GM19452 (cell line): ENCODE data around the gene PRR13.
"Not testable (repeated sequence)": the region's sequence is repeated elsewhere in the genome, so short reads cannot be mapped to it uniquely, and the experiment has no call there.

Experiments
- ATAC-seq: cut with Tn5 transposase; IDR thresholded peaks from one replicate; pipeline ENCODE4 v1.9.1; 2021; ENCODE audit not compliant: unreplicated experiment

Gene PRR13

DNA sequence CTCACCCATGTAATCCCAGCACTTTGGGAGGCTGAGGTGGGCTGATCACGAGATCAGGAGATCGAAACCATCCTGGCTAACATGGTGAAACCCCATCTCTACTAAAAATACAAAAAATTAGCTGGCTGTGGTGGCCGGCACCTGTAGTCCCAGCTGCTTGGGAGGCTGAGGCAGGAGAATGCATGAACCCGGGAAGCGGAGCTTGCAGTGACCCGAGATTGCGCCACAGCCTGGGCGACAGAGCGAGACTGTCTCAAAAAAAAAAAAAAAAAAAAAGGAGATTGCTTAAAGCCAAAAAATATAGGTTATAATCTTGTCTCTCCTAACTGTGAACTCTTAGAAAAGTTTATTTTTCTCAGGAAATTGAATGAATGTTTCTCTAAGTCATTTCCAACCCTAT is 6.2 kb upstream of the PRR13 start:
- ATAC-seq: not testable (repeated sequence)

DNA sequence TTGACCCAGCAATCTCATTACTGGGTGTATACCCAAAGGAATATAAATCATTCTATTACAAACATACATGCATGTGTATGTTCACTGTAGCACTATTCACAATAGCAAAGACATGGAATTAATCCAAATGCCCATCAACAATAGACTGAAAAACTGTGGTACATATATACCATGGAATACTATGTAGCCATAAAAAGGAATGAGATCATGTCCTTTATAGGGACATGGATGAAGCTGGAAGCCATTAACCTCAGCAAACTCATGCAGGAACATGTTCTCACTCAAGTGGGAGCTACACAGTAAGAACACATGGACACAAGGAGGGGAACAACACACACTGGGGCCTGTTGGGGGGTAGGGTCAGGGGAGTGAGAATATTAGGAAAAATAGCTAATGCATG is 2.0 kb upstream of the PRR13 start:
- ATAC-seq: not testable (repeated sequence)

DNA sequence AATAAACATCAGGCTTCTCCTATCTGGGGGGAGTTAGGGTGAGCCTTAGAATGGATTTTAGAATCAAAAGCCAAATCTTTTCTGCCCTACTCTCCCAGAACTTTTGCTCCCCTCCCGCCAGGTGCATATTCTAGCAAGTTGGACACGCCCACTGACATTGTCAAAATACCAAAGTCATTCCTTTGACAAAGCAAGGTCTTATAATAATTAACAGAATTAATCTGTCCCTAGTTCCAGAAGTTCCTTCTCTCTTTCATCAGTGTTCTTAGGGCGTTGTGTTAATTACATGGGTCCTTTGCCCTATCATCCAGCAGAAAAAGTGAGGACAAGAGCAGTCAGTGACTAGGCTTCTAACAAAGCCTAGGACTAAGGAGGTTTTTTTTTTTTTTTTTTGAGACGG is 2.4 kb downstream of the PRR13 start:
- ATAC-seq: no peak

DNA sequence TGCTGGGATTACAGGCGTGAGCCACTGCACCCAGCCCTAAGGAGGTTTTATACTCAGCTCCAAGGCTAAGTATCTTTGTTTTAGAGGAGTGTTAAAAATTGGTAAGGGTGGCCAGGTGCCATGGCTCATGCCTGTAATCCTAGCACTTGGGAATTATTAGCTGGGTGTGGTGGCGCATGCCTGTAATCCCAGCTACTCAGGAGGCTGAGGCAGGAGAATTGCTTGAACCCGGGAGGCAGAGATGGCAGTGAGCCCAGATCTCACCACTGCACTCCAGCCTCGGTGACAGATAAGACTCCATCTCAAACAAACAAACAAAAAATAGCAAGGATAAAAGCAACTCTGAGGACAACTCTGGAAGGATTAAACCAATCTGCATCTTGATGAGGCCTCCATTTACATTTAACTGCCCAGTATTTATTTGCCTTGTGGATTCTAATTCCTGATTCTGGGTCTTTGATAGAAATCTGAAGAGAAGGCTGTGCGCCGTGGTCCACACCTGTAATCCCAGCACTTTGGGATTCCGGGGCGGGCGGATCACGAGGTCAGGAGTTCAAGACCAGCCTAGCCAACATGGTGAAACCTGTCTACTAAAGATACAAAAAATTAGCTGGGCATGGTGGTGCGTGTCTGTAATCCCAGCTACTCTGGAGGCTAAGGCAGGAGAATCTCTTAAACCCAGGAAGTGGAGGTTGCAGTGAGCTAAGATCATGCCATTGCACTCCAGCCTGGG is 3.2 kb downstream of the PRR13 start:
- ATAC-seq: not testable (repeated sequence)

DNA sequence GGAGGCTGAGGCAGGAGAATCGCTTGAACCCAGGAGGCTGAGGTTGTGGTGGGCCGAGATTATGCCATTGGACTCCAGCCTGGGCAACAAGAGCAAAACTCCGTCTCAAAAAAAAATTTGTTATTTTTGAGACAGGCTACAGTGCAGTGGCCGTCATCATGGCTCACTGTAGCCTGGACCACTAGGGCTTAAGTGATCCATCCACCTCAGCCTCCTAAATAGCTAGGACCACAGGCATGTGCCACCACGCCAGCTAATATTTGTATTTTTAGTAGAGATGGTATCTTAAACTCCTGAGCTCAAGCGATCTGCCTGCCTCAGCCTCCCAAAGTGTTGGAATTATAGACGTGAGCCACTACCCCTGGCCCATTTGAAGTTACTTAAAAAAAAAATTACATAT is 9.4 kb downstream of the PRR13 start:
- ATAC-seq: no peak

DNA sequence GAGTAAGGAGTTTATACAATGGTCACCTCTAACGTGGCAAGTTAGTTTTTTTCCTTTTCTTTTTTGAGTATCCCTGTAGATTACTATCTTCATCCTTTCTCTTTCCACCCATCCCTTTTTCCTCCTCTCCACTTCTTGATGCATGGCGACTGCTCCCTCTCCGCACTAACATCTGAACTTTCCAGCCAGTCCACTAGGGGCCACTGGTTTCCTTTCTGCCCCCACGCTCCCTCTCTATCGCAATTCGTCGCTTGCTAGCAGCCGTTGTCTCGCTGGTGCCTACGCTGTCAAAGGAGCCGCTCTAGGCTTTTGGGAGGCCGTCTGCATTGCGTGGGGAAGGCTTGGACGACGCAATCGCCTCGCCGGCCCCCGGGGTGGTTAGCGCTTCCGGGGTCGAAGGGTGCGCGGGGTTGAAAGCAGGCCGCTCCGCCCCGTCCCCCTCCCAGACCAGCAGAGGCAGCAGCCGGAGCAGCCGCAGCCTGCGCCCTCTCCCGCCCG is 10.2 kb downstream of the PRR13 start, which contains the start of gene PCBP2:
TSS of gene PCBP2 (plus strand) at position 442 of the 498 bp plus-strand sequence. CDS start 2,699 bp downstream, outside the sequence.
- ATAC-seq: peak; percentile 95

DNA sequence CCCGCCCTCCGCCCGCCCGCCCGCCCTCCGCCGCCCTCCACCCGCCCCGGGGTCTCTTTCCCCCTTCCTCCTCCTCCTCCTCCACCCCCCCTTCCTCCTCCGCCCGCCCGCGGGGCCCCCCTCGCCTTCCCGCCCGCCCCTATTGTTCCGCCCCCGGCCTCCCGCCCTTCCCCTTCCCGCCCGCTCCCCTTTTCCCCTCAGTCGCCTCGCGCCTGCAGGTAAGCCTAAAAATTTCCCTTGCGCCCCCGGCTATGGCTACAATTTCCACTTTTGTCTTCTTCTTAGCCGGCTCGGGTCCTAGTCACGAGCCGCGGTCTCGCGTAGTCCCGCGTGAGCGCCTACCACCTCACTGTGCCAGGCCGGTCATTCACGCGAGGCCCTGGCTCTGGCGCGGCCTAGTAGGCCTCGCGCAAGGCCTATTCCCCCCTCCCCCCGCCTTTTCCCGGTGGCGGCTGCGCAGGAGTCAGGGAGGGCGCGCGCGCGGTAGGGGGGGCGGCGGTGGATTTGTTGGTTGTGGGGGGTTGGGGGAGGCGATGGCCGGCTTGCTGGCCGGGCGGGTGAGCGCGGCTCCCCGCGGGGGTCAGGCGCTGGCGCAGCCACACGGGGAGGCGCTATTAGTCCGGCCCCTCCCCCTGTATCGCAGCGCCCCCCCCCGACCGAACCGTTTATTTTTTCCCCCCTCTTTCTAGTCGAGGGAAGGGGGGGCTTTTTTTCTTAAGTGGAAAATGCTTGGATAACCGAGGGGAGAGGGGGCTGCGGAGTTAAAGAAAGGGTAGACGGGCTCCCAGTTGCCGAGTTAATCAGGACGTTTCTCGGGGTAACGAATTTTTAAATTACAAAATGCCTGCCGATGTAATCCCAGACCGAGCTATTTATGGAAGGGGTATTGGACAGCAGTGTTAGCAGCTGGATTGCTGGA is 10.9 kb downstream of the PRR13 start:
- no peak for ATAC-seq

DNA sequence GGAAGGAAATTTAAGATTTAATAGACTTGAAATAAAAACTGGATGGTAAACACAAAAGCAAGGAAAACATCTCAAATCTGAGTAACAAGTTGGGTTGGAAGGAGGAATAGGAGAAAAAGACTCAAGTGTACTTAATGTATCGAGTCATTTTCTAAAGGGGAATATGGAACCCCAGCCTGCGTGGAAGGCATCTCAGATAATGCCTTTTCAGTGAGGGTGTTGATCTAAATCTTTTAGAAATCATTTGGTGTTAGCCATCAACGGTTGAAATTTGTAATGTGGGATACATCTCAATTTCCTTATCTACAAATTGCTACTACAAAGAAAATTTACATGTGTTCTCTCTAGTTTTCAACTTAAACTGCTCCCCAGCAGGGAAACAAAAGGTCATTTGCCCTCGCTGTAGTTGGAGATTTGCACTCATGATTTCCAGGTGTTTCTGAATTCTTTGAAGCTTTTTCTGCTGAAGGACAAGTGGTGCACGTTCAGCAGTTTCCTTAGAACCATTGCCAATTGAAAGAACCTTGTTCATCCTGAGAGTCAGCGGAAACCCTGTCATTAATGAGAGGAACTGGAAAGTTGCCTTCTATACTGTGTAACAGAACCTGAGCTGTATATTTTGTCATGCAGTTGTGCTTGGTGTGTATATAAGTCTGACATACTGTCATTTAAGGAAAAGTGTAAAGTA is 12.6 kb downstream of the PRR13 start:
- no peak for ATAC-seq

DNA sequence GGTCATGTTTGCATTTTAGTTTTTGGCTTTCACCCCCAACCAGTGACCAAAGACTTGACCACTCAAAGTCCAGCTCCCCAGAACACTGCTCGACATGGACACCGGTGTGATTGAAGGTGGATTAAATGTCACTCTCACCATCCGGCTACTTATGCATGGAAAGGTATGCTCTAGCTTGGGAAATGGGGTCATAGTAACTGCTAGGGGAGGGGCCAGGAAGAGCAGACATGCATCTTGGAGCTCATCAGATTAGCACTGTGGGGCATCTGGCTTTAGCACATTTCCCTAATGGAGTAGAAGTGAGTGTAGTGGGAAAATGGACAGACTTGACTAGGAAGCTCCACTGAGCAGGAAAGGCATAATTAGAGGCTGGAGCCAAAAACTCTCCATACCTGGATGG is 13.2 kb downstream of the PRR13 start:
- no peak for ATAC-seq

DNA sequence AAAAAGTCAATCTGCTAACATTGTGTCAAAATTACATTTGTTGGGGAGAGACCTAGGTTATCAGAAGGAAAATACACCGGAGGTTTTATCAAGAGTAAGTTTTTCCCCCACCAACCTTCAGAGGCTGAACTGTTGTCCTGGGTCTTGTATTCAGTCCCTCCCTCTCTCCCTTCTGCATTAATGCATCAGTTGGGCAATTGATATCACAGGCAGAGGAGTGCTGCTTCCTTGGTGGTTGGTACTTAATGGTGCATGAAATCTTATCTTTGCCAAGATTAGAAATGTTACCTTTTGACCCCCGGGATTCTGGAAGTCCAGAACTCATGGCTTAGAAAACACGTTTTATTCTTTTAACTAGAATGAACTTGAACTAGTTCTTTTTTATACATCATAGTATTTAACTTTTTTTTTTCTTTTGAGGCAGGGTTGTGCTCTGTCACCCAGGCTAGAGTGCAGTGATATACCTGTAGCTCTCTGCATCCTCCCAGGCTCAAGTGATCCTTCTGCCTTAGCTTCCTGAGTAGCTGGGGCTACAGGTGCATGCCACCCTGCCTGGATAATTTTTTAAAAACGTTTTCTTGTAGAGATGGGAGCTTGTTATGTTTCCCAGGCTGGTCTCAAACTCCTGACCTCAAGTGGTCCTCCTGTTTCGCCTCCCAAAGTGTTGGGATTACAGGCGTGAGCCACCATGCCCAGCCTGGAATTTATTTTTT is 15.3 kb downstream of the PRR13 start:
- ATAC-seq: no peak

DNA sequence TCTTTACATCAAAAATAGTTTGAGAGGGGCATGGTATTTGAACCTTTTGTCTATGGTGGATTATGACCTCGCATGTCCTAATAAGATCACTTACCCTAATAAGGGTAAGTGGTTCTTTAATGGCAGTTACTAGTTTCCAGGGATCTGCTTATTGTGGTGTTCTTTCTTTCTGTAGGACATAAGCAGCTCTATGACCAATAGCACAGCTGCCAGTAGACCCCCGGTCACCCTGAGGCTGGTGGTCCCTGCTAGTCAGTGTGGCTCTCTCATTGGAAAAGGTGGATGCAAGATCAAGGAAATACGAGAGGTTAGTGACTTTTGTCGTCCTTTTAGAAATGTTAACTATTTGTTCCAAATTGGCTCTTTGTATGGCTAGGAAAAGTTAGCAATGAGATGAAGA is 17.6 kb downstream of the PRR13 start:
- ATAC-seq: no peak

DNA sequence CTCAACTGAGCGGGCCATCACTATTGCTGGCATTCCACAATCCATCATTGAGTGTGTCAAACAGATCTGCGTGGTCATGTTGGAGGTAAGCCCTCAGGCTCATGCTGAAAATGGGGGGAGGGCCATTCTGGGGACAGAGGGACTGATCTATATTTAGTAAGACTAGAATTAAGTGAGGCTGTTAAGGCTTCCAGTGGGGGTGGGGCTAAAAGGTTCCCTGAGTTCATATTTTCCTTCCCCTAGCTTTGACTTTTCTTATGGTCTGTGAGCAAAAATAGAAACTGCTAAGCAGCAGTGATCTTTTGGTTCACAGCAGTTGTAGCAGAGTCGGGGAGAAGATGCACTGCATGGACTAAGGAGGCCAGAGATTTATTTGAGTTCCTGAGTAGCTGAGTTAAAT is 19.5 kb downstream of the PRR13 start:
- ATAC-seq: no peak

DNA sequence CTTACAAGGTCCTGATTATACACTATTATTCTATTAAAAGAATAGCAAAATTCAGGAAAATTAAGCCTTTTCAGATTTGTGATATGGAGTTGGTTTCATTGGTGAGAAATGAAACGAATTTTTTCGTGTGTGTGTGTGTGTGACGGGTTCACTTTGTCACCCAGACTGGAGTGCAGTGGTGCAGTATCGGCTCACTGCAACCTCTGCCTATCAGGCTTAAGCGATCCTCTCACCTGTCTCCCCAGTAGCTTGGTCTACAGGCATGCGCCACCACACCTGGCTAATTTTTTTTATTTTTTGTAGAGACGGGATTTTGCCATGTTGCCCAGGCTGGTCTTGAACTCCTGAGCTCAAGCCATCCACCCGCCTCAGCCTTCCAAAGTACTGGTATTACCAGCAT is 20.1 kb downstream of the PRR13 start:
- ATAC-seq: no peak

DNA sequence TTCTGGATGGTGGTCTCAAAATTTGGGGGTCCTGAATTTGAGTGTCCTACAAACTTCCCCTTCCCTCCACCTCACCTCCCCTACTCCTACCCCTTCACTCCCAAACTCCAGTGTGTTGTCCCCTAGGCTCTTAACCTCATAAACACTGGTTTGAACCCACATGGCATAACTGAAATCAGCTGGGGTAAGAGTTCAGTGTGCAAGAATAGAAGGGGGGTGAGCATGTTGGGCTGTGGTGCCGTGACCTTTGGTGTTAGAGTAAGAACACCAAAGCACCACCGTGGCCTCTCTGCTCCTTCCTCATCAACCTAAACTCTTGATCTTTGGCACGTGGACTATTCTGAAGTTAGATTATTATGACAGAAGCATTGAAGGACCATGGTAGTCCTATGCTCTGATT is 21.4 kb downstream of the PRR13 start:
- no peak for ATAC-seq

DNA sequence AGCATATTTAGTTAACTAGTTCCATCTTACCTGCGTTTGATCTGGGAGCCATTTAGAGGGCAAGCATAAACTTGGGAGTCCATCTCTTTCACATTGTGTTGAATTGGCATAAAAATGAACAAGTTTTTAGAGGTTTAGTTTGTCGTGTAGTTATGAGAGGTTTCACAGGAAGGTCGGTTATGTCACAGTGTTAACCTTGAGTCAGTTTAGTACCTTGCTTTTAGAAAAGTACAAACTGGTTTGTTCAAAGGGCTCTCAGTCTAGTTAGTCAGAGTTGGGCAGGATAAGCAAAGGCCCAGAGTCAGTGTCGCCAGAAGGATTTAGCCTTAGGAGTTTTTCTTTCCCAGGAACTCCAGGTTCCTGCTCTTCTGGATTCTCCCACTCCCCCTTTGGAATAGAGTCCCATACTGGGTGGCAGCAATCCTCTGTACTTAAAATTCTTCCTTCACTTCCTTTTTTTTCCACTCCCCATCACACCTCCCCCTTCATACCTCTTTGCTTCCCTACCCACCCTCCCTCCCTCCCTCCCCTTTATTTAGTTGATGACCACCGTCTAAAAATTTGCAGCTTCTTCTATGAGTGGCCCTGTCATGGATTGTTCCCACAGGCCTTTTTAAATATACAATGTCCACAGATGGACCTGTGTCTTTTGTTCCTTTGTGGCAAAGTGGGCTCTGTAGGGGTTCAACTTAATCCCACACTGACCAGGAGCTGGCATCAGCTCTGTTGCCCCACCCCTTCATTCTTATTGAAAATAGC is 22.4 kb downstream of the PRR13 start:
- ATAC-seq: no peak

DNA sequence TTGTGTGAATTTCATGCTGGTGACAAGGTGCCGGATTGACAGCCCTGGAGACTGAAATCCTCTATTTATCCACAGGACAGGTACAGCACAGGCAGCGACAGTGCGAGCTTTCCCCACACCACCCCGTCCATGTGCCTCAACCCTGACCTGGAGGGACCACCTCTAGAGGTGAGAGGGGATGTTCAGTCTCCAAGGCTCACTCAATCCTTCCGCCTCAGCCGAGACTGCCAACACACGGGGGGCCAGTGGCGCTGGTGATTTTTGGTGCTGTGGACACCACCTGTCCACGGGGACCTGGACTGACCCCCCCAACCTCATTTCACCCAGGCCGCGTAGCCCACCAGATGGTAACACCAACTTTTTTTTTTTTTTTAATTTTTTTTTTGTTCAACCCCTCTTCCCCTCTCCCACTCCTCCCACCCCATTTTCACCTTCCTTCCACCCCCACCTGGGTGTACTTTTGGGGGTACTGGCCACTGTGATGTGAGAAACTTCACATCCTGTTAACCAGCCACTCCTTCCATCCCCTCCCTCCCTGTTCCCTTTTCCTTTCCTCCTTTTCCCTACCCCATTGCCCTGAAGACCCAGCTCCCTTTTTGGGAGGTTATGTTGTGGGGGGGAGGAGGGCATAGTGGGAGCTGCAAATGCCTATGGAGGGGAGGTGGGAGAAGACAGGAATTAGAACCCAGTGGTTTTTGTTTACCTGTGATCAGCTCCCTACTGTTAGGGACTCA is 23.3 kb downstream of the PRR13 start:
- no peak for ATAC-seq

DNA sequence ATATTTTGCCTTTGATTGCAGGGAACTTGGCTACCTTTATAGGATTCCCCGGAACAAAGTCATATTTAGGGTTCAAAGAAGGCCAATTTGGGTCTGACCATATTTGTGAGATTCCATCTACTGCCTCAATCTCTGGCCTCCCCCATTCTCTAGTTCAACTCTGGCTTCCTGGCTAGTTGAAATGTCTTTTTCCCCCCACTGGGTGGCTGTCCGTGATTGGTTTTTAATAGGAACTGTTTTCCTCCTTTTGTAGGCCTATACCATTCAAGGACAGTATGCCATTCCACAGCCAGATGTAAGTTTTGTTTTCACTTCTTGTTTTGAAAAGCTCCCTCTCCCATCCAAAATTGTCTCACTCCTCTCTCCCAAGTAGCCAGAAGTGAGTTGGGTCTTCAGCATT is 24.1 kb downstream of the PRR13 start:
- no peak for ATAC-seq

DNA sequence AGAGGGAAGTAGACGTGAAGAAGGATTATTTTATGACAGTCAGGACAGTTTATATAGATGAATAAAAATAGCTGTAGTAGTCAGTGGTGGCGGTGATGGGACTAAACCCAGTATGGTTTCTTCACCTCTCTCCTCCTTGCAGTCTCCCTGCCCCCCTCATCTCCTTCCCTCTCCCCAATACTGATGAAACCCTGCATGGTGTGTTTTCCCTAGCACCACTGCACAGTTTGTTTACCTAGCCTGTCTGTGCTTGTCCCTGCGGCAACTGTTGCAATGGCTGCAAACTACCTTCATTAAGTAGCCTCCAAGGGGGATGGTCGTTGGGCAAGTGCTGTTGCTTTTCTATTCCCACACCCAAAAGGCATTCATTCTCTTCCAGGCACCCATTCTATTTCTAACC is 25.1 kb downstream of the PRR13 start:
- ATAC-seq: no peak

DNA sequence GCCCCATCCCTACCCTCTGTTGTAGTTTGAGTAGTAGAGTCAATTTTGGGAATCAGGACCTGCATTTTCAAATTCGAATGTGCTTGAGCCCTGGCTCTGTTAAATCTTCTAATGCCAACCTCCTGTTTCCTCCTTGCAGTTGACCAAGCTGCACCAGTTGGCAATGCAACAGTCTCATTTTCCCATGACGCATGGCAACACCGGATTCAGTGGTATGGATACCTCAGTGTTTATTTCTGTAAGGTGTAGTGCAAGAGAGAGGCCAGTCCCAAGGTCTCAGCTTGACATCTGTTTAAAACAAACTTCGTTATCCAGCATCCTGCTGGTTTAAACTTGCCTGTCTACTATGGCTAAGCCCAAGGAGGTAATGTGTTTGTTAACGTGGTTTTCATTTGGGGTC is 25.5 kb downstream of the PRR13 start:
- ATAC-seq: no peak
